GM19397 (cell line): Measurements from ENCODE around the gene TWSG1.
"Not testable (repeated sequence)": the region's sequence is repeated elsewhere in the genome, so short reads cannot be mapped to it uniquely, and the experiment has no call there.

Source experiments
- ATAC-seq: cut with Tn5 transposase; IDR thresholded peaks from one replicate; pipeline ENCODE4 v1.9.1; 2021; ENCODE audit warnings: mild to moderate bottlenecking, moderate library complexity; ENCODE audit not compliant: unreplicated experiment

TWSG1 gene

GRCh38 chr18:9449600-9450414 is 115.2 kb downstream of the TWSG1 start:
- ATAC-seq: no peak

- not testable (repeated sequence) for ATAC-seq
These were observed 116.3 kb downstream of the TWSG1 start for GRCh38 chr18:9450920-9451319.
